Measurements from ENCODE around the gene CD8A.

CD8A gene

DNA sequence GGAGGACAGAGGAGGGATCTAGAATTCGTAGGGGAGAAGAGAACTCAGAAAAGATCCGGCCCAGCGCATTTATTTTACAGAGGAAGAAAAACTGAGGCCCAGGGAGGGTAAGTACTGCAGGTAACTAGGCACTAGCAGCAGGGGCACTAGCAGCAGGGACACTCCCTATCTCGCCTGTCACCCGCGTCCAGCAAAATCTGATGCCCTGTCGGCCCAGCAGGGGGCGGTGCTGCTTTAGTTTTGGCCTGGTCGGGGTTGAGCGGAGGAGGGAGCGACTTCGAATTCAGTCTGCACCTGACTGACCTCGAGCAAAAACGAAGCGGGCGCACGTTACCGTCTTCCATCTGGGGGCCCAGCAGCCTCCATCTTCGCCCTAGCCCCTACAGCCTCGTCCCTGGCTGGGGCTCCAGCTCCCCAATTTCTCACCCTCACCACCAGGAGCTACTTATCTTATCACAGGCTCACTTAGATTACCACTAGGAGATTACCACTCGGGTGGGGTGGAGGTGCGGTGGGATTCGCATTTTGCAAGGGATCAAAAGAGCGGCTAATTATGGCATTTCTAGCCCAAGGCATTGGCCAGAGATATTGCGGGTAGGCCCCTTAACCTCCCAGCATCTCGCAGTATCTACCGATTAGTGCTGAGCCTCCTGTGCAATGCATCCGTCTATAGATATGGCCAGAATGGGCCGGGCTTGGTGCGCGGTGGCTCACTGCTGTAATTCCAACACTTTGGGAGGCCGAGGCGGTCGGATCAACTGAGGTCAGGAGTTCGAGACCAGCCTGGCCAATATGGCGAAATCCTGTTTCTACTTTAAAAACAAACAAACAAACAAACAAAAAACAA, 17.8 kb upstream of the CD8A start:
- peak; percentile 8 for DNase-seq

- no peak for DNase-seq
These were observed 17.0 kb upstream of the CD8A start for GRCh38 chr2:86807468-86808275.

DNA sequence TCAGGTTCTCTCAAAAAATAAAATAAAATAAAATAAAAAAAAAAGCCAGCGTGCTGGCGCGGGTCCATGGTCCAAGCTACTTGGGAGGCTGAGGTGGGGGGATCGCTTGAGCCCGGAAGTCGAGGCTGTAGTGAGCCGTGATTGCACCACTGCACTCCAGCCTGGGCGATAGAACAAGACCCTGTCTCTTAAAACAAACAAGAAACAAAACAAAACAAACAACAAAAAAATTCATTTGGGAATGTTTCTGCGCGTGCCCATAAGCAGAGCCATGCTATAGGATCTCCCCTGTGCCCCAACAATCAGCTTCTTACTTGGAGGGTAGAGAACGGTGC, 16.4 kb upstream of the CD8A start:
- DNase-seq, result no peak

- no peak for DNase-seq
These were observed 15.5 kb upstream of the CD8A start for GRCh38 chr2:86806059-86806857.

DNA sequence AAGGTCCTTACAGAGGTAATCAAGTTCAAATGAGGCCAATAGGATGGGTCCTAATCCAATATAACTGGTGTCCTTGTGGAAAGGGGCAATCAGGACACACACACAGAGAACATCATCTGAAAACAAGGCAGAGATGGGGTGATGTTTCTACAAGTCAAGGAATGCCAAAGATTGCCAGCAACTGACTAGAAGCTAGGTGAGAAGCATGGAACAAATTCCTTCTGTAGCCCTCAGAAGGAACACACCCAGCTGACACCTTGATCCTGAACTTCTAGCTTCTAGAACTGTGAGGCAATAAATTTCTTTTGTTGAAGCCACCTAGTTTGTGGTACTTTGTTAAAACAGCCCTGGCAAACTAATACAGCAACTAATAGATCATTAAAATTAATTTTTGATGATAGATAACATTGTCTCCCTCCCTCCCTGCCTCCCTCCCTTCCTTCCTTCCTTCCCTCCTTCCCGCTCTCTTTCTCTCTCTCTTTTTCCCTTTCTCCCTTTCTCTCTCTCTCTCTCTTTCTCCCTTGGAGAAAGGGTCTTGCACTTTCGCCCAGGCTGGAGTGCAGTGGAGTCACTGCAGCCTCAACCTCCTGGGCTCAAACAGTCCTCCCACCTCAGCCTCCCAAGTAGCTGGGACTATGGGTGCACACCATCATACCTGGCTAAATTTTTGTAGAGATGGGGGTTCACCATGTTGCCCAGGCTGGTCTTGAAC, 10.3 kb upstream of the CD8A start:
- no peak for DNase-seq

DNA sequence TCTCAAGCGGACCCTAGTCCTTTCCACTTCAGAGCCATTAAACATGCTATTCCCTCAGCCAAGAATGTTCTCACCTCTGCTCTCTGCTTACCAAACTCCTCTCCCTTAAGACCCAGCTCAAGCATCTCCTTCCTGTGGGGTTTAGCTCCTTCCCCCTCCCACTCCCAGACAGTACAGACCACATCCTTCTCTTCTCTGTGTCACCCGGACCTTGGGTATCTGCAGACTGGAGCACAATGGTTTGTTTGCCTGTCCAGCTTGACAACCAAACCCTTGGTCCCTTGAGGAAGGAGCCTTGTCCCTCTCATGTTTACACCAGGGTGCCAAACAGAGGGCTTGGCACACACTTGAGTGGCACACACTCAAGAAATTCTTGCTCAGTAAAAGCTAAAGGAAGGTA, 4.1 kb upstream of the CD8A start:
- no peak for DNase-seq

DNA sequence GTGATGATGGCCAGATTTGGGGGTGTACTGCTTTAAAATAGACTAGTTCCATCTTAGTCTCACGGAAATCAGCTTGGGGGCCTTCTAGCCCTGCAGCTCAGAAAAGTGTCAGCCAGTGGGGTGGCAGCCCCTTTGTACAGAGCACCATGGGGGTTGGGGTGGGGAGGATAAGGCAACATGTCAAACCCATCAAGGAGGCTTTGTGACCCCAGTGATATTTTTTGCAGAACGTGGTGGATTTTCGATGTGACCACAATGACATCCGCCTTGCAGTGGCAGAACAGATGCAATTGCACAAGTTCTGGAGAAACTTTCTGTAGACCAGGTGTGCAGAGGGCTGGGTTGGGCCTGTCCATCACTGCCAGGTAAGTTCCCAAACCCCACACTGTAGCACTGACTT, 3.0 kb upstream of the CD8A start:
- DNase-seq, result no peak

- DNase-seq, result no peak
These were observed 860 bp upstream of the CD8A start for GRCh38 chr2:86791573-86791972.

GRCh38 chr2:86790134-86790675, 508 bp downstream of the CD8A start:
- DNase-seq, result no peak

GRCh38 chr2:86789687-86790133, 1.0 kb downstream of the CD8A start:
- no peak for DNase-seq

GRCh38 chr2:86788881-86789686, 1.6 kb downstream of the CD8A start:
- DNase-seq, result no peak

- DNase-seq, result no peak
These were observed 2.5 kb downstream of the CD8A start for GRCh38 chr2:86788165-86788564.

DNA sequence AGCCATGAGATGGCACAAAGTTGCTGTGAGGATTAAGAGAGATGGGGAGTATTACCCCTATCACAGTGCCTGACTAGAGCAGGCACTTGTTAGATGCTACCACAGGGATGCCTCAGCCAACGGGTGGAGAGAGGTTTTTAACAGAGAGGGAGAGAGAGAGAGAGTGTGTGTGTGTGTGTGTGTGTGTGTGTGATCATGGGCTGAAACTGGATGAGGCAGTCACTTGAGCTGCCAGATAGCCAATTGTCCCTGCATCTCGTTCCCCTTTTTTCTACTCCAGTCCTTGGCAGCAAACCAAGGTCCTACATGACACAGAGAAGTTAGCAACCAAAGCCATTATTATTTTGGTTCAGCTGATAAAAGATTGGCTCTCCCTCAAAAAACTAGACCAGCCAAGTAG, 3.0 kb downstream of the CD8A start:
- no peak for DNase-seq

DNA sequence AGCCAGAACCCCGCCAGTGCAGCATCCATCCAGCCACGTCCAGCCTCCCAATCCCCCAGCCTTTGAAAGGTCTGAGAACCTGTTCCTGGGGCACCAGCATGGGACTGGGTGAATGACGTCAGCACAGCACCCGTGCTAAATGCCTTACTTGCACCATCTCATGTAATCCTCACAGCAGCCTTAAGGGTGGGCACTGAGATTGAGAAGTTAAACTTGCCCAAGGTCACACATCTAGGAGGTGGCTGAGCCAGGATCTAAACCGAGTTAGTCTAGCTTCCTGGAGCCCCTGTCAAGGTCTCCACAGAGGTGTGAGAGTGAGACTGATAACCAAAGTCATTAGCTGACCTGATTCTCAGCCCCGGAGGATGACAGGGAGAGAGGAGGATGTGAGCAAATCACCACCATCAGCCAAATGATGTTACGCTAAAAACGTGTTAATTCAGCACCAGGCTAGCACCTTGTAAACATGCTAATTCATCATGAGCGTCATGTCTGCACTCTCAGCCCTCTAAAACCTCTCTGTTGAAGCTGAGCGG, 4.6 kb downstream of the CD8A start:
- no peak for DNase-seq

GRCh38 chr2:86785456-86785855, 5.3 kb downstream of the CD8A start:
- DNase-seq, result no peak

- no peak for DNase-seq
These were observed 6.9 kb downstream of the CD8A start for GRCh38 chr2:86783615-86784339.

DNA sequence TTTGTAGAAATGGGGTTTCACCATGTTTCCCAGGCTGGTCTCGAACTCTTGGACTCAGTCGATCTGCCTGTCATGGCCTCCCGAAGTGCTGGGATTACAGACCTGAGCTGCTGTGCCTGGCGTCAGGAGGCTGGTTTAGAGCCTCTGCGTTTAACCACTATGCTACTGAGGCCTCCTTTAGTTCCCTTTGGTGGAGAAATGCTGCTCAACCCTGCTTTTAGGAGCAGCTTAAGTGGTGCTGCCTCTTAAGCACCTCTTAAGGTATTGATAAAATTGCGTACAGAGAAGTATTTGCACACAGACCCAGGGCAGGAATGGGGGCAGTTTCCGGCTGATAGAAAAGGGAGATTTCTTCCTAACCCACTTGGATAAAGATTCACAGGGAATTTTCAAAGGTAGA, 8.0 kb downstream of the CD8A start:
- DNase-seq, result no peak

DNA sequence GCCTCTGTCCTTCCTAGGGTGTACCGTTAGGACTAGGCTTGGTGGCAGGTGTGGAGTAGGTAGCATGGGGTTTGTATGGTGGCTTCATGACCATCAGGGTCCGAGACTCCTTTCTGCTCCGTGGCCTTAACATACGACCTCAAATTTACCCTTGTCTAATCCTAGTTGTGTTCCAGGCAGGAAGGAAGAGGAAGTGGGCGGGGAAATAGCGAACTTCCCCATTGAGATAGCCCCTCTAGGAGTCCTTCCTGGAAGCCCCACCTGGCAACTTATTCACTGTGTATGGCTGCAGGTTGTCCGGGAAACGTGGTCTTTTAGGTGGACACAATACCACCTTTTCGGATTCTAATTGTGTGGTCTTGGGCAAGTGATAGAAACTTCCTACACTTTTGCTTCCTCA, 9.3 kb downstream of the CD8A start:
- no peak for DNase-seq

- no peak for DNase-seq
These were observed 10.7 kb downstream of the CD8A start for GRCh38 chr2:86779971-86780370.

- DNase-seq, result no peak
These were observed 11.8 kb downstream of the CD8A start for GRCh38 chr2:86778957-86779356.

DNA sequence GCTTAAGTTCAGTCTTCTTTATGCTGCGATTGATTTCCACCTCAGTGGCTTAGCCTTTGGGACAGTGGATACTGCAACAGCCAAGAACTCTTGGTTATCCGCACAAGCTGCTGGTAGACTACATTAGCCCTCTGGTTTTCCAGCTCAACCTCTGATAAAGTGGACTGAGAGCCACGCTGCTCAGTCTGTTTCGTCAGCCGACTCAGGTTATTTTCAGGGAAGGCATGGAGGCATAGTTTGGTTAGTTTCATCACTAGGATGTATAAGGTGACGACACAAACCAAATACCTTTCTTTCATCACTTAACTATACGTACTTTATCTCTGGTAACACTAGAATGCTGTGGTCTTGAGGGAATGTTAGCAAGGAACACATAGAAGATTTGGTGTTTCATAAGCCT, 14.2 kb downstream of the CD8A start:
- no peak for DNase-seq
